ENCODE measurements around the gene ZNF341. TPM values are rescaled to one million over a fixed set of nuclear protein-coding genes. Genes with fewer than 3 reads are reported as not detected.

ZNF341 gene
- polyA plus RNA-seq, 1 donor (not counting 4 experiments of a cell fraction or from before 2014, with no cell fraction given) = 1.7 TPM

DNA sequence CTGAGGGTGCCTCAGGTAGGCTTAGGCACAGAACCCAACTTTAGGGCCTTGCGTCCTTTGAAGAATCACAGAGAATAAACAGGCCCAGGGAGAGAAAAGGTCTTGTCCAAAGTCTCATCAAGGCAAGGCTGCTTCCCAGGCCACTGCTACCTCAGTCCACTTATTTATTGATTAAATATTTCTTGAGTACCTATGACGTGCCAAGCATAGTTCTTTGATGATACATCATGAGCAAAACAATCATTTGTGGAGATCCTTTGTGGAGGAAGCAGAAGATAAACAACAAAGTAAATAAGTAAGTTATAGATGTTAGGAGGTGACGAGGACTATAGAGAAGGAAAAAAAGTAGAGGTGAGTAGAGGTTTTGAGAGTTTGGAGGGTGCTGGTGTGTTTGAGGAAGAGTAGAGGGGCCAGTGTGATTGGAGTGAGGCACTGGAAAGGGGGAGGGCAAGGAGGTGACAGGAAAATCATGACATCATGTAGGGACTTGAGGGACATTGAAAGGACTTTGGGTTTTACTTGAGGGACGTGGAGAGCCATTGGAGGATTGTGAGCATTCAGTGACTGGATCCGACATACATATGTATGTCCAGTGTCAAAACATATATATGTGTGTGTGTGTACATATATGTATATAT, 65.2 kb downstream of the ZNF341 start:
- Histone ChIP-seq H3K4me3 (ENCODE audit: control insufficient read depth in 2 of 3, extremely low read depth in 1 of 3, insufficient read depth in 2 of 3, low read depth in 1 of 3, low read length in 3 of 3) (no peak overlapping the region), H3K9me1 (ENCODE audit: control insufficient read depth, extremely low read depth, insufficient read depth, low read length) (no peaks in the 10 kb centered on the region), H2AFZ (ENCODE audit: control insufficient read depth, low read length) (no peak overlapping the region), H3K4me1 (ENCODE audit: control insufficient read depth, extremely low read depth, insufficient read depth, low read length) (peaks cover 19% of the 10 kb centered on the region), H3K36me3 (ENCODE audit: control insufficient read depth in 2 of 2, extremely low read depth in 1 of 2, insufficient read depth in 2 of 2, low read length in 2 of 2) (no peaks in the 10 kb centered on the region), H3K4me2 (ENCODE audit: control insufficient read depth, extremely low read depth, insufficient read depth, low read depth, low read length) (no peak overlapping the region), H3K27ac (ENCODE audit: control insufficient read depth, insufficient read depth, low read length) (no peak overlapping the region), H4K20me1 (ENCODE audit: control insufficient read depth, extremely low read depth, insufficient read depth, low read length) (no peaks in the 10 kb centered on the region), H3K27me3 (ENCODE audit: control insufficient read depth, extremely low read depth, insufficient read depth, low read length) (no peaks in the 10 kb centered on the region), H3K79me2 (ENCODE audit: control insufficient read depth, insufficient read depth, low read length) (no peaks in the 10 kb centered on the region), H3K9me3 (ENCODE audit: control insufficient read depth, low read depth, low read length) (no peaks in the 10 kb centered on the region), H3K9ac (ENCODE audit: control insufficient read depth, extremely low read depth, insufficient read depth, low read length) (no peak overlapping the region)
- TF ChIP-seq, protein P1, sequence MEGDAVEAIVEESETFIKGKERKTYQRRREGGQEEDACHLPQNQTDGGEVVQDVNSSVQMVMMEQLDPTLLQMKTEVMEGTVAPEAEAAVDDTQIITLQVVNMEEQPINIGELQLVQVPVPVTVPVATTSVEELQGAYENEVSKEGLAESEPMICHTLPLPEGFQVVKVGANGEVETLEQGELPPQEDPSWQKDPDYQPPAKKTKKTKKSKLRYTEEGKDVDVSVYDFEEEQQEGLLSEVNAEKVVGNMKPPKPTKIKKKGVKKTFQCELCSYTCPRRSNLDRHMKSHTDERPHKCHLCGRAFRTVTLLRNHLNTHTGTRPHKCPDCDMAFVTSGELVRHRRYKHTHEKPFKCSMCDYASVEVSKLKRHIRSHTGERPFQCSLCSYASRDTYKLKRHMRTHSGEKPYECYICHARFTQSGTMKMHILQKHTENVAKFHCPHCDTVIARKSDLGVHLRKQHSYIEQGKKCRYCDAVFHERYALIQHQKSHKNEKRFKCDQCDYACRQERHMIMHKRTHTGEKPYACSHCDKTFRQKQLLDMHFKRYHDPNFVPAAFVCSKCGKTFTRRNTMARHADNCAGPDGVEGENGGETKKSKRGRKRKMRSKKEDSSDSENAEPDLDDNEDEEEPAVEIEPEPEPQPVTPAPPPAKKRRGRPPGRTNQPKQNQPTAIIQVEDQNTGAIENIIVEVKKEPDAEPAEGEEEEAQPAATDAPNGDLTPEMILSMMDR (optimal IDR thresholded peaks at IDR 0.05 in 1 of 3, IDR thresholded peaks at IDR 0.05 in 1 of 3, conservative IDR thresholded peaks at IDR 0.05 in 1 of 3; ENCODE audit: extremely low read depth in 1 of 3, insufficient read depth in 2 of 3, low read length in 3 of 3) = no peak
- no peak for TF ChIP-seq EZH2 (IDR thresholded peaks at IDR 0.05; ENCODE audit: low read length)
- FAIRE-seq (no peak), DNase-seq (ENCODE audit: low read depth, low spot score) (no peak)
- dilution Hi-C loops (cut with MboI; ENCODE audit: extremely low pct_ligation_motif_present, low sequenced_read_pairs) = no loop called here

DNA sequence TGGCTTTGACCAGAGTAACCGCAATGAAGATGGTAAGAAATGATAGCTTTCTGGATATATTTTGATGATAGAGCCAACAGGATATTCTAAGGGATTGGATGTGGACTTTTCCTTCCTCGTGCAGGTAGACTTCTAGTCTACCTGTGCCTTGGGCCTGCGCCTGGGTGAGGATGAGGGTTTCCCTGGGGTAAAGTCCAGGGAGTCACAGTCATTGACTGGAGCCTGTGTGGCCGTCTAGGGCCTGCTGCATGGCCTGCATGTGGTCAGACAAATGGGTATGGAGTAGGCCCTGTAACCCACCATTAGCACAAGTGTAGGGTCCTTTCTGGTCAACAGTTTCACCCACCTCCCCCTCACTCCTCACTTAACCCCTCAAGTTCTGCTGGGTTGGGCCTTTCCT, 66.6 kb downstream of the ZNF341 start:
- Histone ChIP-seq H3K36me3 (ENCODE audit: control insufficient read depth in 2 of 2, extremely low read depth in 1 of 2, insufficient read depth in 2 of 2, low read length in 2 of 2) (no peaks in the 10 kb centered on the region), H3K4me1 (ENCODE audit: control insufficient read depth, extremely low read depth, insufficient read depth, low read length) (peaks cover 10% of the 10 kb centered on the region), H3K79me2 (ENCODE audit: control insufficient read depth, insufficient read depth, low read length) (no peaks in the 10 kb centered on the region), H3K27ac (ENCODE audit: control insufficient read depth, insufficient read depth, low read length) (no peak overlapping the region), H2AFZ (ENCODE audit: control insufficient read depth, low read length) (no peak overlapping the region), H3K9me3 (ENCODE audit: control insufficient read depth, low read depth, low read length) (no peaks in the 10 kb centered on the region), H3K4me2 (ENCODE audit: control insufficient read depth, extremely low read depth, insufficient read depth, low read depth, low read length) (no peak overlapping the region), H4K20me1 (ENCODE audit: control insufficient read depth, extremely low read depth, insufficient read depth, low read length) (no peaks in the 10 kb centered on the region), H3K9ac (ENCODE audit: control insufficient read depth, extremely low read depth, insufficient read depth, low read length) (no peak overlapping the region), H3K4me3 (ENCODE audit: control insufficient read depth in 2 of 3, extremely low read depth in 1 of 3, insufficient read depth in 2 of 3, low read depth in 1 of 3, low read length in 3 of 3) (no peak overlapping the region), H3K27me3 (ENCODE audit: control insufficient read depth, extremely low read depth, insufficient read depth, low read length) (no peaks in the 10 kb centered on the region), H3K9me1 (ENCODE audit: control insufficient read depth, extremely low read depth, insufficient read depth, low read length) (no peaks in the 10 kb centered on the region)
- no peak for DNase-seq (ENCODE audit: low read depth, low spot score)
- TF ChIP-seq EZH2 (IDR thresholded peaks at IDR 0.05; ENCODE audit: low read length) = no peak
- TF ChIP-seq, protein P1 (optimal IDR thresholded peaks at IDR 0.05 in 1 of 3, IDR thresholded peaks at IDR 0.05 in 1 of 3, conservative IDR thresholded peaks at IDR 0.05 in 1 of 3; ENCODE audit: extremely low read depth in 1 of 3, insufficient read depth in 2 of 3, low read length in 3 of 3) = no peak
- FAIRE-seq = no peak
- dilution Hi-C loops (cut with MboI; ENCODE audit: extremely low pct_ligation_motif_present, low sequenced_read_pairs) = no loop called here

All from keratinocyte (primary cell).